Measurements from ENCODE around the gene SPRR3.

DNA sequence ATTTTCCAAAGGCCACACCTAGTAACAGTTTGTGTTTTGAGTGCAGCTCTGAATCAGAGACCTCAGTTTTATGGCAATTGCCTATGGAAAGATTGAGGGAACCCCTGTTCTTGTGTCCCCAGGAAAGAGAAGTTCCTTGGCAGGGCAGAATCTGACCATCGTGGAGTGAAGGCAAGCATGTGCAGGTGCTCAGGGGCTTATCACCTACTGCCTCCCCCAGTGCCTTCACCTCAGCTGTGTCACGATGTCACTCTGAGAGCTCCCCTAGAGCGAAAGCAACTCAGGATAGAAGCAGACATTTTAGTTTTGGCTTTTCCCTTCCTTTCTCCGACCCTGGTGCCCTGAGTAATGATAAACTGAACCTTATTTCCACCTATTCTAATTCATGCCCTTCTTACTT is 19.5 kb upstream of the SPRR3 start:
- TF ChIP-seq, protein P1, sequence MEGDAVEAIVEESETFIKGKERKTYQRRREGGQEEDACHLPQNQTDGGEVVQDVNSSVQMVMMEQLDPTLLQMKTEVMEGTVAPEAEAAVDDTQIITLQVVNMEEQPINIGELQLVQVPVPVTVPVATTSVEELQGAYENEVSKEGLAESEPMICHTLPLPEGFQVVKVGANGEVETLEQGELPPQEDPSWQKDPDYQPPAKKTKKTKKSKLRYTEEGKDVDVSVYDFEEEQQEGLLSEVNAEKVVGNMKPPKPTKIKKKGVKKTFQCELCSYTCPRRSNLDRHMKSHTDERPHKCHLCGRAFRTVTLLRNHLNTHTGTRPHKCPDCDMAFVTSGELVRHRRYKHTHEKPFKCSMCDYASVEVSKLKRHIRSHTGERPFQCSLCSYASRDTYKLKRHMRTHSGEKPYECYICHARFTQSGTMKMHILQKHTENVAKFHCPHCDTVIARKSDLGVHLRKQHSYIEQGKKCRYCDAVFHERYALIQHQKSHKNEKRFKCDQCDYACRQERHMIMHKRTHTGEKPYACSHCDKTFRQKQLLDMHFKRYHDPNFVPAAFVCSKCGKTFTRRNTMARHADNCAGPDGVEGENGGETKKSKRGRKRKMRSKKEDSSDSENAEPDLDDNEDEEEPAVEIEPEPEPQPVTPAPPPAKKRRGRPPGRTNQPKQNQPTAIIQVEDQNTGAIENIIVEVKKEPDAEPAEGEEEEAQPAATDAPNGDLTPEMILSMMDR (conservative IDR thresholded peaks at IDR 0.05), result no peak
- TF ChIP-seq EZH2 (IDR thresholded peaks at IDR 0.05; ENCODE audit: low read depth), result no peak

Measured in PC-9 (cell line).